Measurements from ENCODE around the gene LMCD1.

Gene LMCD1

GRCh38 chr3:8540456-8540855 is 38.8 kb downstream of the LMCD1 start:
- TF ChIP-seq CTCF (IDR thresholded peaks at IDR 0.05; ENCODE audit: borderline replicate concordance, extremely low read depth, low read length, poor library complexity, severe bottlenecking) (no peak), EZH2 (IDR thresholded peaks at IDR 0.05; ENCODE audit: borderline replicate concordance, low read depth, low read length, severe bottlenecking) (no peak)
- Histone ChIP-seq H3K4me3 (ENCODE audit: low read depth in 1 of 2, low read length in 2 of 2) (no peak overlapping the region), H2AFZ (ENCODE audit: low read depth, low read length) (no peak overlapping the region), H3K79me2 (ENCODE audit: insufficient read depth, low read length) (no peaks in the 10 kb centered on the region), H3K9ac (ENCODE audit: low read depth, low read length) (no peak overlapping the region), H4K20me1 (ENCODE audit: insufficient read depth, low read length) (no peaks in the 10 kb centered on the region), H3K36me3 (ENCODE audit: insufficient read depth, low read length) (no peaks in the 10 kb centered on the region), H3K27ac (ENCODE audit: low read length) (no peak overlapping the region), H3K4me2 (ENCODE audit: insufficient read depth, low read length) (no peak overlapping the region), H3K4me1 (ENCODE audit: insufficient read depth, low read length) (no peaks in the 10 kb centered on the region), H3K9me3 (ENCODE audit: insufficient read depth, low read length, severe bottlenecking) (no peaks in the 10 kb centered on the region), H3K27me3 (ENCODE audit: insufficient read depth, low read length, poor library complexity) (no peaks in the 10 kb centered on the region)
- no peak for DNase-seq
- ATAC-seq (ENCODE audit: insufficient read depth, low read depth), result no peak

GRCh38 chr3:8541486-8541885 is 39.9 kb downstream of the LMCD1 start:
- H3K9ac ChIP-seq (ENCODE audit: low read depth, low read length), result no peak overlapping the region
- H3K4me2 ChIP-seq (ENCODE audit: insufficient read depth, low read length), result no peak overlapping the region
- no peaks in the 10 kb centered on the region for H4K20me1 ChIP-seq (ENCODE audit: insufficient read depth, low read length)
- no peak overlapping the region for H2AFZ ChIP-seq (ENCODE audit: low read depth, low read length)
- H3K79me2 ChIP-seq (ENCODE audit: insufficient read depth, low read length), result no peaks in the 10 kb centered on the region
- no peaks in the 10 kb centered on the region for H3K9me3 ChIP-seq (ENCODE audit: insufficient read depth, low read length, severe bottlenecking)
- no peak overlapping the region for H3K4me3 ChIP-seq (ENCODE audit: low read depth in 1 of 2, low read length in 2 of 2)
- H3K27me3 ChIP-seq (ENCODE audit: insufficient read depth, low read length, poor library complexity), result no peaks in the 10 kb centered on the region
- H3K4me1 ChIP-seq (ENCODE audit: insufficient read depth, low read length), result no peaks in the 10 kb centered on the region
- no peak overlapping the region for H3K27ac ChIP-seq (ENCODE audit: low read length)
- no peak for DNase-seq
- H3K36me3 ChIP-seq (ENCODE audit: insufficient read depth, low read length), result no peaks in the 10 kb centered on the region
- TF ChIP-seq CTCF (IDR thresholded peaks at IDR 0.05; ENCODE audit: borderline replicate concordance, extremely low read depth, low read length, poor library complexity, severe bottlenecking), result no peak
- TF ChIP-seq EZH2 (IDR thresholded peaks at IDR 0.05; ENCODE audit: borderline replicate concordance, low read depth, low read length, severe bottlenecking), result no peak
- ATAC-seq (ENCODE audit: insufficient read depth, low read depth), result no peak

GRCh38 chr3:8542190-8543135 is 40.8 kb downstream of the LMCD1 start:
- Histone ChIP-seq H3K27me3 (ENCODE audit: insufficient read depth, low read length, poor library complexity) (no peaks in the 10 kb centered on the region), H3K9me3 (ENCODE audit: insufficient read depth, low read length, severe bottlenecking) (no peaks in the 10 kb centered on the region), H3K79me2 (ENCODE audit: insufficient read depth, low read length) (no peaks in the 10 kb centered on the region), H3K4me1 (ENCODE audit: insufficient read depth, low read length) (no peaks in the 10 kb centered on the region), H2AFZ (ENCODE audit: low read depth, low read length) (no peak overlapping the region), H3K4me2 (ENCODE audit: insufficient read depth, low read length) (no peak overlapping the region), H3K36me3 (ENCODE audit: insufficient read depth, low read length) (no peaks in the 10 kb centered on the region), H3K9ac (ENCODE audit: low read depth, low read length) (no peak overlapping the region), H4K20me1 (ENCODE audit: insufficient read depth, low read length) (no peaks in the 10 kb centered on the region), H3K27ac (ENCODE audit: low read length) (no peak overlapping the region), H3K4me3 (ENCODE audit: low read depth in 1 of 2, low read length in 2 of 2) (no peak overlapping the region)
- no peak for ATAC-seq (ENCODE audit: insufficient read depth, low read depth)
- no peak for DNase-seq
- no peak for TF ChIP-seq EZH2 (IDR thresholded peaks at IDR 0.05; ENCODE audit: borderline replicate concordance, low read depth, low read length, severe bottlenecking)
- no peak for TF ChIP-seq CTCF (IDR thresholded peaks at IDR 0.05; ENCODE audit: borderline replicate concordance, extremely low read depth, low read length, poor library complexity, severe bottlenecking)
